Psoas muscle (tissue), 8 donors: ENCODE measurements around the gene C11orf21. TPM values are rescaled to one million over a fixed set of nuclear protein-coding genes. Genes with fewer than 3 reads are reported as not detected.
A peak's percentile ranks its signal among the peaks of the same experiment; 100 is the strongest.

Experiments used
- ATAC-seq, 4 donors: fragments of 200-7000 bp; cut with Tn5 transposase; one replicate each; pipeline ENCODE4 v1.9.1; 2020; ENCODE audit warnings: moderate library complexity in 3 of 4, mild to moderate bottlenecking in 2 of 4
- DNase-seq, 2 donors: peaks; one replicate each; pipeline ENCODE4 v3.0.0-alpha.2; 2020
- H3K27ac ChIP-seq: fragments of 200-600 bp; one replicate; pipeline ENCODE4 v1.8.0; 2022
- H3K27me3 ChIP-seq, 3 donors: fragments of 200-600 bp in 1 of 3; one replicate each; pipeline versions ENCODE4 v1.6.1 to v1.8.0; 2013 to 2022; ENCODE audit warnings: low read length in 2 of 3, mild to moderate bottlenecking in 2 of 3, moderate library complexity in 1 of 3; ENCODE audit not compliant: insufficient read depth in 3 of 3
- H3K36me3 ChIP-seq, 2 donors: fragments of 200-600 bp in 1 of 2; one replicate each; pipeline versions ENCODE4 v1.6.1 to v1.8.0; 2013 to 2022; ENCODE audit warnings: low read depth in 1 of 2, mild to moderate bottlenecking in 1 of 2, moderate library complexity in 1 of 2; ENCODE audit not compliant: insufficient read depth in 1 of 2
- H3K4me1 ChIP-seq: fragments of 200-600 bp; one replicate; pipeline ENCODE4 v1.8.0; 2022
- H3K4me3 ChIP-seq: fragments of 200-600 bp; one replicate; pipeline ENCODE4 v1.8.0; 2022; ENCODE audit warnings: mild to moderate bottlenecking
- H3K9me3 ChIP-seq: fragments of 200-600 bp; one replicate; pipeline ENCODE4 v1.8.0; 2022
- WGBS, 3 donors: extraction: QIAGEN DNeasy Blood & Tissue Kit; methylation state at CpG; one replicate each; pipeline versions ENCODE4 v1.1.6 to v1.1.7; 2013; 5-methylcytosine and 5-hydroxymethylcytosine counted together
- intact Hi-C, 2 donors: fragments of 100-400 bp; cut with DNase I; formaldehyde crosslinking; loops; one replicate each; pipeline versions ENCODE4 v1.11.0 to v1.14.2; 2022
- polyA plus RNA-seq, 3 donors: library from polyadenylated mRNA; stranded (reverse); fragments of 200-250 nt; gene quantifications; one replicate each; pipeline ENCODE4 v1.2.3, GENCODE V29; 2013
- total RNA-seq, 4 donors: library from RNA; stranded (reverse); fragmentation: NEBNext Ultra II Directional in 2 of 4; extraction: Animal tissue kit (Norgen Biotek cat#: 25700) in 2 of 4; gene quantifications; one replicate each; pipeline versions ENCODE4 v1.2.1 to v1.2.4, GENCODE V29; 2021 to 2023
- TF ChIP-seq, protein P1 (sequence below): fragments of 200-600 bp; IDR thresholded peaks from one replicate; pipeline ENCODE4 v1.8.0; 2022; ENCODE audit warnings: antibody characterized with exemption
- donor health status: healthy with polysubstance abuse.
- donor health status: DM: no; HTN: no; CAD: no; lungs with moderate emphysema.
- donor health status: Bipolar disorder and iron deficiency.
- donor health status: healthy.
- donor health status: DM: yes; HTN: yes; CAD: no.
- donor health status: DM: no; HTN: no; CAD: no.
- donor health status: DM: no; HTN: no; CAD: no.
- donor health status: DM: yes; HTN: yes; CAD: no.

C11orf21 gene
- total and polyA plus RNA-seq, 7 donors, result 0.04 to 0.40 (median 0.20) TPM; not detected in 1

DNA sequence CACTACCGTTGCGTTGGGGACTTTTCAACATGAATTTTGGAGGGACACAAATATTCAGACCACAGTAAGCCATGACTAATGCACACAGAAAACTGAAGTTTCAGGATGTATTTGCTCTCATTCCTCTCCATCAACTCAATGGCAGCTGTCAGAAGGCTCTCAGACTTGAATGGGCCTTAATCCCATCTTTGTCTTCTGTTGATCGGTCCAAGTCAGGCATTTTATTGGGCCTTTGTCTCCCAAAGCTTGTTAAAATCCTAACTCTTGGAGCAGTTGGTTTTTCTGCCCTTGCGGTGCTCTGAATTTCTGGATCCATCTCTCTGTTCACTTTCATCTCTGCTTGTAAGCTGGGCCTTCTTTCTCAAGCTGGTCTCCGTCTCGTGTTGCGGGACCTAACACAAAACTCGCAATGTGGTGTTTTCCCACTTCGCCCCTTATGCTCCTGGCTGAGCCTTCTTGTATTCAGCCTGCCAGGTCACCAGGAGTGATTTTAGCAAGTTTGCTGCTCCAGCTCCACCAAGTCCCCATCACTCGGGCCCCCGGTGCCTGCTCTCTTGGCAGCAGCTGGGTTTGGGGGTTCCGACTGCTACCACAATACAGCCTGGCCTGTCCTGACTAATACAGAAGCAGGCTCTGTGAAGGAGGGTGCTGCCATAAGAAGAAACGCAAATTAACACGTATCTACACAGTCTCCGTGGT lies 27.1 kb upstream of the C11orf21 start:
- TF ChIP-seq, protein P1, sequence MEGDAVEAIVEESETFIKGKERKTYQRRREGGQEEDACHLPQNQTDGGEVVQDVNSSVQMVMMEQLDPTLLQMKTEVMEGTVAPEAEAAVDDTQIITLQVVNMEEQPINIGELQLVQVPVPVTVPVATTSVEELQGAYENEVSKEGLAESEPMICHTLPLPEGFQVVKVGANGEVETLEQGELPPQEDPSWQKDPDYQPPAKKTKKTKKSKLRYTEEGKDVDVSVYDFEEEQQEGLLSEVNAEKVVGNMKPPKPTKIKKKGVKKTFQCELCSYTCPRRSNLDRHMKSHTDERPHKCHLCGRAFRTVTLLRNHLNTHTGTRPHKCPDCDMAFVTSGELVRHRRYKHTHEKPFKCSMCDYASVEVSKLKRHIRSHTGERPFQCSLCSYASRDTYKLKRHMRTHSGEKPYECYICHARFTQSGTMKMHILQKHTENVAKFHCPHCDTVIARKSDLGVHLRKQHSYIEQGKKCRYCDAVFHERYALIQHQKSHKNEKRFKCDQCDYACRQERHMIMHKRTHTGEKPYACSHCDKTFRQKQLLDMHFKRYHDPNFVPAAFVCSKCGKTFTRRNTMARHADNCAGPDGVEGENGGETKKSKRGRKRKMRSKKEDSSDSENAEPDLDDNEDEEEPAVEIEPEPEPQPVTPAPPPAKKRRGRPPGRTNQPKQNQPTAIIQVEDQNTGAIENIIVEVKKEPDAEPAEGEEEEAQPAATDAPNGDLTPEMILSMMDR, result no peak
- peaks cover 3% of the 10 kb centered on the region for H3K4me1 ChIP-seq
- no peak overlapping the region for H3K4me3 ChIP-seq
- DNase-seq (no peak), ATAC-seq (no peak)
- intact Hi-C loops, result no loop called here
- H3K36me3 ChIP-seq, result no peaks in the 10 kb centered on the region
- H3K9me3 ChIP-seq, result no peaks in the 10 kb centered on the region
- H3K27me3 ChIP-seq, result no peaks in the 10 kb centered on the region
- H3K27ac ChIP-seq, result no peak overlapping the region
- WGBS, 3 donors, result 92 to 94% (median 94%) methylated on average over 15 of the region's 15 CpGs

DNA sequence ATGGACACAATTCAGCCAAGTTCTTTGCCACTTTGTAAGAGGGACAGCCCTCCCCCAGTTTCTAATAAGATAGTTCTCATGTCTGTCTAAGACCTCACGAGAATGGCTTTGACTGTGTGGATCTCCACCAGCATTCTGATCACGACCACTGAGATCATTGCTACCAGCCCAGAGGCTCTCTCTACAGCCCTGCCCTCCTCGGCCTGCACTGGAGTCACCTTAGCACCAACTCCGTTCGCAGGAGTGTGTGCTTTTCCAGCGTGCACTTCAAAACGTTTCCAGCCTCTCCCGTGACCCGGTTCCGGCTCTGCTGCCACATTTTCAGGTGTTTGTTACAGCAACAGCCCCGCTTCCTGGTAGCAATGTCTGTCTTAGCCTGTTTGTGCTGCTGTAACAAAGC lies 26.3 kb upstream of the C11orf21 start:
- no peak overlapping the region for H3K4me3 ChIP-seq
- intact Hi-C loops, result no loop called here
- TF ChIP-seq, protein P1, result no peak

DNA sequence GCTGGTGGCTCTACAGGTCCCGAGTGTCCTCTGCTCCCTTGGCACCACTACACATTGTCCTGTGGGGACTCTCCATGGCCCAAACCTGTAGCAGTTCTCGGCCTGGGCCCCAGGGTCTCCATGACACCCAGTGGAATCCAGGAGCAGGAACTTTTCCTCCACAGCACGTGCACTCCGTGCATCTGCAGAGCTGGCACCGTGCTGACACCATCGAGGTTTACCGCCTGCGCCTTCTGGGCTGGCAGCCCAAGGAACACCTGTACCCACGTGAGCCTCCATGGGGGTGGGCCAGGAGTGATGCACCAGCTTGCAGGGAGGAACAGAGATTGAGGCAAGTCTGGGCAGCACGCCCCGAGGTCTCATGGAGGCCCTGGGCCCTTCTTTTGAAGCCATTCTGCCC lies 25.3 kb upstream of the C11orf21 start:
- no peak overlapping the region for H3K27ac ChIP-seq
- no peaks in the 10 kb centered on the region for H3K36me3 ChIP-seq
- H3K27me3 ChIP-seq, result no peaks in the 10 kb centered on the region
- H3K4me3 ChIP-seq, result no peak overlapping the region
- WGBS, 3 donors, result 82 to 86% (median 86%) methylated on average over 11 of the region's 11 CpGs
- H3K4me1 ChIP-seq, result peaks cover 3% of the 10 kb centered on the region
- intact Hi-C loops, result no loop called here
- no peak for ATAC-seq
- TF ChIP-seq, protein P1, result no peak
- no peak for DNase-seq
- H3K9me3 ChIP-seq, result no peaks in the 10 kb centered on the region

More for the DNA sequence above, 26.3 kb upstream of the C11orf21 start:
- Histone ChIP-seq H3K4me1 (peaks cover 3% of the 10 kb centered on the region), H3K36me3 (no peaks in the 10 kb centered on the region), H3K27ac (no peak overlapping the region), H3K27me3 (no peaks in the 10 kb centered on the region), H3K9me3 (no peaks in the 10 kb centered on the region)
- DNase-seq (no peak), ATAC-seq (no peak)
- WGBS, 3 donors, result 89 to 92% (median 91%) methylated on average over 11 of the region's 11 CpGs

DNA sequence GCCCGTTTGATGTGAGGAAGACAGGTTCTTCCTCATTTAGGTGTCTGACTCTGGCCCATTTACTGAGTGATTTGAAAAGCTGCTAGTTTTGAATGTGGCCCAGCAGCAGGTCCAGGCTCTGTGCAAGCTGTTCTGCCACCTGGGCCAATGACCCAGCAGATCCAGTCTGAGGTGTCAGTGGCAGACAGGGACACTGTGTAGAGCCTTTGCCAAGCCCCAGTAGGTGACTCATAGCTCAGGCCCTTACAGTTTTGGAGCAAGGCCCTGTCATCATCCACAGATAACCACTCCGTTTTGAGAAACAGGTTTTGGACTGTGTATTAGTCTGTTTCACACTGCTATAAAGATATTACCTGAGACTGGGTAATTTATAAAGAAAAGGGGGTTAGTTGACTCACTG lies 24.0 kb upstream of the C11orf21 start:
- intact Hi-C loops, result no loop called here

More for the DNA sequence above, 24.0 kb upstream of the C11orf21 start:
- Histone ChIP-seq H3K4me1 (peaks cover 3% of the 10 kb centered on the region), H3K36me3 (no peaks in the 10 kb centered on the region), H3K27ac (peak overlapping the region; percentile 27), H3K27me3 (no peaks in the 10 kb centered on the region), H3K4me3 (no peak overlapping the region), H3K9me3 (no peaks in the 10 kb centered on the region)
- ATAC-seq, result peak; percentile 99 to 100 (median 100)
- WGBS, 3 donors, result 44 to 57% (median 47%) methylated on average over 2 of the region's 2 CpGs
- TF ChIP-seq, protein P1, result no peak
- no peak for DNase-seq
